Large intestine (tissue), 3 donors: ENCODE measurements around the gene ZNF526. TPM values are rescaled to one million over a fixed set of nuclear protein-coding genes. Genes with fewer than 3 reads are reported as not detected.

Source experiments
- DNase-seq, 2 donors: peaks; one replicate each; pipeline versions ENCODE4 v3.0.0 to v3.0.0-alpha.2; 2013
- H3K27ac ChIP-seq: one replicate; pipeline ENCODE4 v1.5.1; 2013; ENCODE audit warnings: low read length
- H3K27me3 ChIP-seq: 2 replicates; pipeline ENCODE4 v1.6.1; 2013; ENCODE audit warnings: low read length; ENCODE audit not compliant: control insufficient read depth, insufficient read depth
- H3K36me3 ChIP-seq: 2 replicates; pipeline ENCODE4 v1.6.1; 2013; ENCODE audit warnings: low read length; ENCODE audit not compliant: control insufficient read depth, insufficient read depth
- H3K4me1 ChIP-seq: one replicate; pipeline ENCODE4 v1.6.1; 2013; ENCODE audit warnings: low read length; ENCODE audit not compliant: control insufficient read depth, insufficient read depth
- H3K4me3 ChIP-seq: one replicate; pipeline ENCODE4 v1.5.1; 2013; ENCODE audit warnings: low read length
- H3K9me3 ChIP-seq: one replicate; pipeline ENCODE4 v1.6.1; 2013; ENCODE audit warnings: mild to moderate bottlenecking, low read depth, low read length, moderate library complexity; ENCODE audit not compliant: control insufficient read depth
- WGBS: methylation state at CpG from one replicate; pipeline ENCODE4 v1.1.5; 2013; ENCODE audit warnings: low lambda C conversion rate; ENCODE audit not compliant: insufficient coverage; 5-methylcytosine and 5-hydroxymethylcytosine counted together
- polyA plus RNA-seq: library from polyadenylated mRNA; unstranded; fragments of 120-200 nt; gene quantifications from one replicate; pipeline ENCODE4 v1.2.1, GENCODE V29; 2013

The ZNF526 gene
- polyA plus RNA-seq, 1 donor, result 9.3 TPM

DNA sequence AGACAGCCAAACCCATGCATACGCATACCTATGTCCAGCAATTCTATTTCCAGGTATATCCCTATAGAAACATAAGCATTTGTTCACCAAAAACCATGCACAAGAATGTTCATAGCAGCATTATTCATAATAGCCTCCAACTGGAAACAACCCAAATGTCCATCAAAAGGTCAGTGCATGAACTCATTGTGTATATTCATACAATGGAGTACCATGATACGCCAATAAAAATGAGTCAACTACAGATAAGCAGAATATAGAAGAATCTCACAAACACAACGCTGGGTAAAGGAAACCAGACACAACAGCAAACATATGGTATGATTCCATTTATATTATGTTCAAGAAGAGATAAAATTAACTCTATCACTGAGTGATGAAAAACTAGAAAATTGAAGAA, 26.4 kb upstream of the ZNF526 start:
- H3K36me3 ChIP-seq, result peaks cover 15% of the 10 kb centered on the region
- H3K4me1 ChIP-seq, result peaks cover 19% of the 10 kb centered on the region
- H3K27me3 ChIP-seq, result no peaks in the 10 kb centered on the region
- H3K27ac ChIP-seq, result no peak overlapping the region
- H3K4me3 ChIP-seq, result no peak overlapping the region
- no peaks in the 10 kb centered on the region for H3K9me3 ChIP-seq
- DNase-seq, result no peak
- WGBS, result 73% methylated on average over 2 of the region's 3 CpGs

- no peaks in the 10 kb centered on the region for H3K27me3 ChIP-seq
- no peak for DNase-seq
- no CpG with 5 or more reads among the region's 47 CpGs for WGBS
- H3K36me3 ChIP-seq, result peaks cover 40% of the 10 kb centered on the region
- H3K27ac ChIP-seq, result no peak overlapping the region
- H3K4me1 ChIP-seq, result peaks cover 16% of the 10 kb centered on the region
- no peak overlapping the region for H3K4me3 ChIP-seq
- H3K9me3 ChIP-seq, result no peaks in the 10 kb centered on the region
These were observed 23.8 kb upstream of the ZNF526 start for GRCh38 chr19:42196011-42197001.

GRCh38 chr19:42197375-42197817, 22.7 kb upstream of the ZNF526 start:
- no peak overlapping the region for H3K4me3 ChIP-seq
- no peaks in the 10 kb centered on the region for H3K9me3 ChIP-seq
- peaks cover 51% of the 10 kb centered on the region for H3K36me3 ChIP-seq
- peak overlapping the region; percentile 10 for H3K27ac ChIP-seq
- peak; percentile 48 to 53 for DNase-seq
- no peaks in the 10 kb centered on the region for H3K27me3 ChIP-seq
- H3K4me1 ChIP-seq, result peaks cover 7% of the 10 kb centered on the region
- WGBS, result no CpG with 5 or more reads among the region's 5 CpGs

DNA sequence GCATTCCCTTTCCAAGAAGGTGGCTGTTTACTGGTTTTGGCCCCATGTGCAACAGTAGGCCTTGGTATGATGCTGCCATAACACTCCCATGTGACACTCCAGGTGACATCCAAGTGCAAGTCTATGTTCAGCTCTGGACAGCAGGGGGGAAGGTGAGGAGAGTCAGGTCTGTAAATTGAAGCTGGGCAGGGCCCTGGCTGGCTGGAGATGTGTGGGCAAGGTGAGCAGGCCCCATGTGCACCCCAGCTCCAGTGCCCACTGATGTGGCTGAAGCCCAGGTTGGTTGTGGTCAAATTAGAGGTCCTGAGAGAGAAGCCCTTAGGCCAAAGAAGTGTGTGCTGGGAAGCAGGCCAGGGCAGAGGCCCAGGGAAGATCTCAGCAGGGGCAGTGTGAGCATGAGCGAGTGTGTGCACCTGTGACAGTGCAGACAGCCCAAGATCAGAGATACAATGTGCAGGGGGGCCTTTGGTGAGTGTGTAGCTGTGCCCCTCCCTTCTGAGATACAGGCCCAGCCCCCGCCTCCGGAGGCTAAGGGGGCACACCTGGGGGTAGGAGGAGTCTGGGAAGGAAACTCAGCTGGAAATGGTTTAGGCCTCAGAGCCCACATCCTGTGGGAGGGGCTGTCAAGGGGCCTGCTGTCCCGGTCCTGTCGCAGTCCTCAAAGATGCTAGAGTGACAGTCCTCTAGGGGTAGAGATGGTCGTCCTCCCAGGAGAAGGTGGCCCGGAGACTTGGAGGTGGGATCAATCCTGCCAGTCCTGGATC, 21.3 kb upstream of the ZNF526 start:
- DNase-seq, result no peak
- Histone ChIP-seq H3K4me3 (no peak overlapping the region), H3K4me1 (peaks cover 7% of the 10 kb centered on the region), H3K36me3 (peaks cover 65% of the 10 kb centered on the region), H3K27ac (no peak overlapping the region), H3K9me3 (no peaks in the 10 kb centered on the region), H3K27me3 (no peaks in the 10 kb centered on the region)
- WGBS, result no CpG with 5 or more reads among the region's 7 CpGs

DNA sequence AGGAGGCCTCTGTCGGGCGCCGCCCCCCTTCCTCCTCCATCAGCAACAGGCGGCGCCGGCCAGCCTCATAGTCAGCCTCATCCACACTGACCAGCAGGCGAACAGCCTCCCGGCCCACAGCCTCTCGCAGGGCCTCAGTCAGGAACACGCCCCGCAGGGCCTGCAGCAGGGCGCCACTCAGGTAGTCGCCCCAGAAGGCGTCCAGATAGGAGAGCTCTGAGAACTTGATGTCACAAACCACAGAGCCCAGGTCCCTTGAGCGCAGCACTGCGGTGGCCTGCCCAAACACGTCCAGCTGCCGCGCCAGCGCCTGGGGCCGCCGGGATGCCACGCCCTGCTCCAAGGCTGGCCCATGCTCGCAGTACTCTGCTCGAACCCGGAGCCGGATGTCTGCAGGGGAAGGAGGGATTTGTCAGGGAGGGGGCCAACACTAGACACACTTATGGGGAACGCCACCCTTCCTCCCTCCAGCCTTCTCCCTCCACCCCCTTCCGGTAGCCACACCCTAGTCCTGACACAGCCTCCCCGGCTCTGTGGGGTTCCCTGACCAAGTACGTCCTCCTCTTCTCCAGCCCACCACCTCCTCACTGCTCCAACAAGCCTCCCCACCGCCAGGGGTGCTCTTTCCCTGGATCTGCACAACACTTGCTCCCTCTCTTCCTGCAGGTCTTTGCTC, 20.5 kb upstream of the ZNF526 start:
- WGBS, result no CpG with 5 or more reads among the region's 32 CpGs
- no peaks in the 10 kb centered on the region for H3K27me3 ChIP-seq
- no peaks in the 10 kb centered on the region for H3K9me3 ChIP-seq
- H3K4me3 ChIP-seq, result no peak overlapping the region
- peaks cover 7% of the 10 kb centered on the region for H3K4me1 ChIP-seq
- H3K27ac ChIP-seq, result no peak overlapping the region
- H3K36me3 ChIP-seq, result peaks cover 72% of the 10 kb centered on the region
- DNase-seq, result no peak

- no peak overlapping the region for H3K27ac ChIP-seq
- H3K4me3 ChIP-seq, result no peak overlapping the region
- DNase-seq, result no peak
- no CpG with 5 or more reads among the region's 5 CpGs for WGBS
- peaks cover 7% of the 10 kb centered on the region for H3K4me1 ChIP-seq
- no peaks in the 10 kb centered on the region for H3K9me3 ChIP-seq
- H3K27me3 ChIP-seq, result no peaks in the 10 kb centered on the region
- peaks cover 72% of the 10 kb centered on the region for H3K36me3 ChIP-seq
These were observed 19.9 kb upstream of the ZNF526 start for GRCh38 chr19:42200116-42200715.

- no peaks in the 10 kb centered on the region for H3K9me3 ChIP-seq
- H3K27me3 ChIP-seq, result no peaks in the 10 kb centered on the region
- DNase-seq, result no peak
- WGBS, result 83% methylated on average over 2 of the region's 6 CpGs
- H3K4me3 ChIP-seq, result no peak overlapping the region
- peaks cover 7% of the 10 kb centered on the region for H3K4me1 ChIP-seq
- H3K36me3 ChIP-seq, result peaks cover 80% of the 10 kb centered on the region
- H3K27ac ChIP-seq, result peak overlapping the region; percentile 36
These were observed 18.4 kb upstream of the ZNF526 start for GRCh38 chr19:42201489-42202289.

DNA sequence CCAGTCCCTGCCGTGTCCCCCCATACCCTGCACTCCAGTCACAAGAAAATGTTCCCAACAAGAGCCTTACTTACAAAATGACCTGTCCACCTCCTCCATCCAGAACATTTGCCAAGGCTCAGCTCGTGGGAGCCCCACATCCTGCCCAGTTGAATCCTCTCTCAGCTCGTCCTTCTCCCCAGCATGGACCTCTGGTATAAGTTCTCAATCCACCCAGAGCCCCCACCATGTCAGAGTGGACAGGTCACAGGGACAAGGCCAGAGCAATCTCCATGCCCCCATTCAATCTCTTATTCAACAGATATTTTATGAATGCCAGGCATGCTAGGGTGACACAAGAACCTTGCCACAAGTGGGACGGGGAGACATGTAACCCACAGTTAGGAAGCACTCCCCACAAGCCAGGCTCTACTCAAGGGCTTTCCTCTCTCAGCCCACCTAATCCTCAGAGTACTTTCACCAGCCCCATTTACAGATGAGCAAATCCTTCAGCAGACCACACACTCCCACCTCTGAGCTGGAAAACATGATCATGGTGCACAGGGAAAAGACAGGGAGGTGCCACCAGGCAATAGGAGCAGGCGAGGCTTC, 17.7 kb upstream of the ZNF526 start:
- H3K9me3 ChIP-seq, result no peaks in the 10 kb centered on the region
- H3K4me1 ChIP-seq, result peaks cover 4% of the 10 kb centered on the region
- no peaks in the 10 kb centered on the region for H3K27me3 ChIP-seq
- H3K27ac ChIP-seq, result no peak overlapping the region
- no CpG with 5 or more reads among the region's 5 CpGs for WGBS
- no peak for DNase-seq
- H3K4me3 ChIP-seq, result no peak overlapping the region
- peaks cover 86% of the 10 kb centered on the region for H3K36me3 ChIP-seq

GRCh38 chr19:42203700-42204099, 16.4 kb upstream of the ZNF526 start:
- Histone ChIP-seq H3K4me1 (no peaks in the 10 kb centered on the region), H3K9me3 (no peaks in the 10 kb centered on the region), H3K27ac (no peak overlapping the region), H3K27me3 (no peaks in the 10 kb centered on the region), H3K4me3 (no peak overlapping the region), H3K36me3 (peaks cover 88% of the 10 kb centered on the region)
- WGBS, result no CpG with 5 or more reads among the region's 2 CpGs
- DNase-seq, result no peak
